ENCODE data around the gene NEMF. TPM values are rescaled to one million over a fixed set of nuclear protein-coding genes. Genes with fewer than 3 reads are reported as not detected.

NEMF gene
- total RNA-seq, 2 donors from 2014 or later, result 75.1 to 82.6 TPM

- TF ChIP-seq CTCF (conservative IDR thresholded peaks at IDR 0.05), result no peak
- Mint-ChIP-seq H3K27me3 (ENCODE audit: insufficient read depth) (no peaks in the 10 kb centered on the region), H3K4me3 (peak overlapping the region; percentile 92), H3K4me1 (peaks cover 15% of the 10 kb centered on the region), H3K36me3 (ENCODE audit: low read depth) (peaks cover 17% of the 10 kb centered on the region), H3K27ac (peak overlapping the region; percentile 83), H3K9me3 (no peaks in the 10 kb centered on the region)
- Histone ChIP-seq H3K27me3 (ENCODE audit: control insufficient read depth, insufficient read depth, low read length, poor library complexity, severe bottlenecking) (no peaks in the 10 kb centered on the region), H3K27ac (ENCODE audit: low read depth, low read length) (no peak overlapping the region), H3K36me3 (ENCODE audit: control insufficient read depth, insufficient read depth, low read length) (peaks cover 27% of the 10 kb centered on the region), H3K9me3 (ENCODE audit: control insufficient read depth, low read length) (no peaks in the 10 kb centered on the region), H3K4me3 (ENCODE audit: low read length) (peak overlapping the region; percentile 98), H3K4me1 (ENCODE audit: control insufficient read depth, insufficient read depth, low read length) (peaks cover 6% of the 10 kb centered on the region), H3K9ac (ENCODE audit: extremely low read depth, low read length, poor library complexity, severe bottlenecking) (no peak overlapping the region)
- no peak for DNase-seq
- WGBS, 2 experiments (ENCODE audit: insufficient coverage in 1 of 2, insufficient read length in 1 of 2), result 80 to 90% methylated on average over 1 to 4 of the region's 4 CpGs
Measured at GRCh38 chr14:49770212-49770817, 82.3 kb downstream of the NEMF start.

- Histone ChIP-seq H3K27ac (ENCODE audit: low read depth, low read length) (no peak overlapping the region), H3K9ac (ENCODE audit: extremely low read depth, low read length, poor library complexity, severe bottlenecking) (peak overlapping the region; percentile 98), H3K4me3 (ENCODE audit: low read length) (peak overlapping the region; percentile 98), H3K36me3 (ENCODE audit: control insufficient read depth, insufficient read depth, low read length) (peaks cover 21% of the 10 kb centered on the region), H3K9me3 (ENCODE audit: control insufficient read depth, low read length) (no peaks in the 10 kb centered on the region), H3K27me3 (ENCODE audit: control insufficient read depth, insufficient read depth, low read length, poor library complexity, severe bottlenecking) (no peaks in the 10 kb centered on the region), H3K4me1 (ENCODE audit: control insufficient read depth, insufficient read depth, low read length) (peaks cover 6% of the 10 kb centered on the region)
- no peak for DNase-seq
- peaks cover 15% of the 10 kb centered on the region for H3K4me1 Mint-ChIP-seq
- H3K36me3 Mint-ChIP-seq (ENCODE audit: low read depth), result peaks cover 12% of the 10 kb centered on the region
- no peaks in the 10 kb centered on the region for H3K27me3 Mint-ChIP-seq (ENCODE audit: insufficient read depth)
- TF ChIP-seq CTCF (conservative IDR thresholded peaks at IDR 0.05), result no peak
- peak overlapping the region; percentile 92 for H3K4me3 Mint-ChIP-seq
- peak overlapping the region; percentile 99 for H3K27ac Mint-ChIP-seq
- 83 to 84% methylated on average over 11 to 14 of the region's 15 CpGs for WGBS, 2 experiments (ENCODE audit: insufficient coverage in 1 of 2, insufficient read length in 1 of 2)
- no peaks in the 10 kb centered on the region for H3K9me3 Mint-ChIP-seq
Measured at GRCh38 chr14:49769581-49770211, 82.9 kb downstream of the NEMF start.

GRCh38 chr14:49769171-49769570 lies 83.4 kb downstream of the NEMF start:
- no peak for DNase-seq
- Histone ChIP-seq H3K27ac (ENCODE audit: low read depth, low read length) (no peak overlapping the region), H3K4me1 (ENCODE audit: control insufficient read depth, insufficient read depth, low read length) (peaks cover 6% of the 10 kb centered on the region), H3K9ac (ENCODE audit: extremely low read depth, low read length, poor library complexity, severe bottlenecking) (peak overlapping the region; percentile 98), H3K9me3 (ENCODE audit: control insufficient read depth, low read length) (no peaks in the 10 kb centered on the region), H3K36me3 (ENCODE audit: control insufficient read depth, insufficient read depth, low read length) (peaks cover 15% of the 10 kb centered on the region), H3K27me3 (ENCODE audit: control insufficient read depth, insufficient read depth, low read length, poor library complexity, severe bottlenecking) (no peaks in the 10 kb centered on the region), H3K4me3 (ENCODE audit: low read length) (peak overlapping the region; percentile 98)
- H3K27ac Mint-ChIP-seq, result peak overlapping the region; percentile 99
- 65 to 77% methylated on average over 6 of the region's 6 CpGs for WGBS, 2 experiments (ENCODE audit: insufficient coverage in 1 of 2, insufficient read length in 1 of 2)
- H3K9me3 Mint-ChIP-seq, result no peaks in the 10 kb centered on the region
- peaks cover 15% of the 10 kb centered on the region for H3K4me1 Mint-ChIP-seq
- H3K36me3 Mint-ChIP-seq (ENCODE audit: low read depth), result peaks cover 8% of the 10 kb centered on the region
- TF ChIP-seq CTCF (conservative IDR thresholded peaks at IDR 0.05), result no peak
- no peaks in the 10 kb centered on the region for H3K27me3 Mint-ChIP-seq (ENCODE audit: insufficient read depth)
- peak overlapping the region; percentile 92 for H3K4me3 Mint-ChIP-seq

Data from endodermal cell (in vitro differentiated cells).